ENCODE data around the gene GCK.

The GCK gene

GRCh38 chr7:44102846-44103565 lies 86.2 kb downstream of the GCK start:
- Histone ChIP-seq H3K27ac (peak overlapping the region; percentile 99), H3K4me3 (peak overlapping the region; percentile 81), H3K9ac (peak overlapping the region; percentile 80), H3K4me2 (peak overlapping the region; percentile 76), H4K20me1 (peaks cover 34% of the 10 kb centered on the region), H3K4me1 (peaks cover 88% of the 10 kb centered on the region), H3K36me3 (peaks cover 28% of the 10 kb centered on the region), H3K27me3 (no peaks in the 10 kb centered on the region), H3K9me3 (no peaks in the 10 kb centered on the region)
- no peak for TF ChIP-seq Cebpa-rat (IDR thresholded peaks at IDR 0.05)

GRCh38 chr7:44101966-44102845 lies 87.0 kb downstream of the GCK start:
- H3K9me3 ChIP-seq, result no peaks in the 10 kb centered on the region
- H3K4me3 ChIP-seq, result peak overlapping the region; percentile 81
- peaks cover 26% of the 10 kb centered on the region for H4K20me1 ChIP-seq
- TF ChIP-seq Cebpa-rat (IDR thresholded peaks at IDR 0.05), result no peak
- H3K36me3 ChIP-seq, result peaks cover 20% of the 10 kb centered on the region
- no peaks in the 10 kb centered on the region for H3K27me3 ChIP-seq
- H3K9ac ChIP-seq, result peak overlapping the region; percentile 80
- H3K4me1 ChIP-seq, result peaks cover 88% of the 10 kb centered on the region
- peak overlapping the region; percentile 76 for H3K4me2 ChIP-seq
- peak overlapping the region; percentile 99 for H3K27ac ChIP-seq

- peak overlapping the region; percentile 80 for H3K9ac ChIP-seq
- H3K4me2 ChIP-seq, result peak overlapping the region; percentile 76
- peaks cover 12% of the 10 kb centered on the region for H3K36me3 ChIP-seq
- H3K27me3 ChIP-seq, result no peaks in the 10 kb centered on the region
- no peaks in the 10 kb centered on the region for H3K9me3 ChIP-seq
- peaks cover 18% of the 10 kb centered on the region for H4K20me1 ChIP-seq
- H3K27ac ChIP-seq, result peak overlapping the region; percentile 99
- H3K4me3 ChIP-seq, result peak overlapping the region; percentile 54
- no peak for TF ChIP-seq Cebpa-rat (IDR thresholded peaks at IDR 0.05)
- H3K4me1 ChIP-seq, result peaks cover 88% of the 10 kb centered on the region
Observed at GRCh38 chr7:44101303-44101965, 87.8 kb downstream of the GCK start.

GRCh38 chr7:44100458-44101302 lies 88.6 kb downstream of the GCK start:
- peak overlapping the region; percentile 99 for H3K27ac ChIP-seq
- no peaks in the 10 kb centered on the region for H3K9me3 ChIP-seq
- peaks cover 88% of the 10 kb centered on the region for H3K4me1 ChIP-seq
- H3K4me3 ChIP-seq, result peak overlapping the region; percentile 54
- no peak for TF ChIP-seq Cebpa-rat (IDR thresholded peaks at IDR 0.05)
- H3K36me3 ChIP-seq, result peaks cover 4% of the 10 kb centered on the region; the same call in 1 of the 2 replicates
- H4K20me1 ChIP-seq, result peaks cover 11% of the 10 kb centered on the region
- no peaks in the 10 kb centered on the region for H3K27me3 ChIP-seq
- H3K4me2 ChIP-seq, result peak overlapping the region; percentile 76
- H3K9ac ChIP-seq, result peak overlapping the region; percentile 80

GRCh38 chr7:44099669-44100068 lies 89.6 kb downstream of the GCK start:
- peak overlapping the region; percentile 80 for H3K9ac ChIP-seq
- H4K20me1 ChIP-seq, result peaks cover under 1% of the 10 kb centered on the region; the same call in 1 of the 2 replicates
- H3K27me3 ChIP-seq, result no peaks in the 10 kb centered on the region
- H3K27ac ChIP-seq, result peak overlapping the region; percentile 99
- TF ChIP-seq Cebpa-rat (IDR thresholded peaks at IDR 0.05), result no peak
- H3K4me3 ChIP-seq, result no peak overlapping the region
- H3K9me3 ChIP-seq, result no peaks in the 10 kb centered on the region
- H3K36me3 ChIP-seq, result no peaks in the 10 kb centered on the region
- H3K4me2 ChIP-seq, result peak overlapping the region; percentile 76
- peaks cover 92% of the 10 kb centered on the region for H3K4me1 ChIP-seq

- Histone ChIP-seq H4K20me1 (no peaks in the 10 kb centered on the region), H3K9ac (peak overlapping the region; percentile 91), H3K4me3 (no peak overlapping the region), H3K4me2 (peak overlapping the region; percentile 76), H3K27me3 (no peaks in the 10 kb centered on the region), H3K27ac (peak overlapping the region; percentile 99), H3K36me3 (no peaks in the 10 kb centered on the region), H3K9me3 (no peaks in the 10 kb centered on the region), H3K4me1 (peaks cover 100% of the 10 kb centered on the region)
- peak; percentile 40; the same call in 1 of the 2 replicates for TF ChIP-seq Cebpa-rat (IDR thresholded peaks at IDR 0.05)
Observed at GRCh38 chr7:44098092-44099068, 90.9 kb downstream of the GCK start.

GRCh38 chr7:44097064-44097932 lies 91.9 kb downstream of the GCK start:
- TF ChIP-seq Cebpa-rat (IDR thresholded peaks at IDR 0.05), result no peak
- Histone ChIP-seq H4K20me1 (no peaks in the 10 kb centered on the region), H3K27me3 (no peaks in the 10 kb centered on the region), H3K4me1 (peaks cover 100% of the 10 kb centered on the region), H3K27ac (peak overlapping the region; percentile 99), H3K4me2 (peak overlapping the region; percentile 76), H3K36me3 (no peaks in the 10 kb centered on the region), H3K4me3 (no peak overlapping the region), H3K9ac (peak overlapping the region; percentile 91), H3K9me3 (no peaks in the 10 kb centered on the region)

All from BLaER1 (cell line).